ENCODE measurements around the gene DAD1. TPM values are rescaled to one million over a fixed set of nuclear protein-coding genes. Genes with fewer than 3 reads are reported as not detected.

The DAD1 gene
- total RNA-seq, 1 donor = 272 TPM

DNA sequence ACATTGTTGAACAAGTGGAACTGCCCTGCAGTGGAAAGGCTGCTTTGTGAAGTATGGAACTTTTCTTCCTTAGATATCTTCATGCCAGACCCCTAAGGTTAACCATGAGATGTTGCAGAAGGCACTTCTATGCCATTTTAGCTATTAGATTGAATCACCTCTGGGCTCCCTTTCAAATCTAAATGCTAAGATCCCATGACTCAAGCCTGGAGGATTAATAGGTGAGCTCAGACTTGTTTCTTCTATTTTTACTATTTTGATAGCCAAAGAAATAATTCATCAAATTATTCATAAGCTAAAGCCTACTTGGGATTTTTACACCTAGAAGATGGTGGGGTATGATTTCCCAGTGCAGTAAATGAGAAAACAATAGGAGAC is 64.3 kb downstream of the DAD1 start:
- Histone ChIP-seq H2AFZ (ENCODE audit: low read length) (no peak overlapping the region), H3K4me3 (ENCODE audit: insufficient read depth, low read length) (no peak overlapping the region), H3K4me2 (ENCODE audit: insufficient read depth, low read length) (no peak overlapping the region), H3K27ac (ENCODE audit: low read depth, low read length) (no peak overlapping the region), H3K4me1 (ENCODE audit: insufficient read depth, low read length) (peaks cover 7% of the 10 kb centered on the region), H3K79me2 (ENCODE audit: insufficient read depth, low read length) (no peaks in the 10 kb centered on the region), H3K9me3 (ENCODE audit: low read depth, low read length) (no peaks in the 10 kb centered on the region), H3K36me3 (ENCODE audit: insufficient read depth, low read length) (no peaks in the 10 kb centered on the region), H4K20me1 (ENCODE audit: insufficient read depth, low read length) (no peaks in the 10 kb centered on the region), H3K27me3 (ENCODE audit: insufficient read depth, low read length) (peaks cover 6% of the 10 kb centered on the region)
- DNase-seq (ENCODE audit: insufficient read length, low spot score, missing footprints) = no peak
- TF ChIP-seq, protein P1, sequence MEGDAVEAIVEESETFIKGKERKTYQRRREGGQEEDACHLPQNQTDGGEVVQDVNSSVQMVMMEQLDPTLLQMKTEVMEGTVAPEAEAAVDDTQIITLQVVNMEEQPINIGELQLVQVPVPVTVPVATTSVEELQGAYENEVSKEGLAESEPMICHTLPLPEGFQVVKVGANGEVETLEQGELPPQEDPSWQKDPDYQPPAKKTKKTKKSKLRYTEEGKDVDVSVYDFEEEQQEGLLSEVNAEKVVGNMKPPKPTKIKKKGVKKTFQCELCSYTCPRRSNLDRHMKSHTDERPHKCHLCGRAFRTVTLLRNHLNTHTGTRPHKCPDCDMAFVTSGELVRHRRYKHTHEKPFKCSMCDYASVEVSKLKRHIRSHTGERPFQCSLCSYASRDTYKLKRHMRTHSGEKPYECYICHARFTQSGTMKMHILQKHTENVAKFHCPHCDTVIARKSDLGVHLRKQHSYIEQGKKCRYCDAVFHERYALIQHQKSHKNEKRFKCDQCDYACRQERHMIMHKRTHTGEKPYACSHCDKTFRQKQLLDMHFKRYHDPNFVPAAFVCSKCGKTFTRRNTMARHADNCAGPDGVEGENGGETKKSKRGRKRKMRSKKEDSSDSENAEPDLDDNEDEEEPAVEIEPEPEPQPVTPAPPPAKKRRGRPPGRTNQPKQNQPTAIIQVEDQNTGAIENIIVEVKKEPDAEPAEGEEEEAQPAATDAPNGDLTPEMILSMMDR (IDR thresholded peaks at IDR 0.05; ENCODE audit: extremely low read depth, low read depth, low read length) = no peak

DNA sequence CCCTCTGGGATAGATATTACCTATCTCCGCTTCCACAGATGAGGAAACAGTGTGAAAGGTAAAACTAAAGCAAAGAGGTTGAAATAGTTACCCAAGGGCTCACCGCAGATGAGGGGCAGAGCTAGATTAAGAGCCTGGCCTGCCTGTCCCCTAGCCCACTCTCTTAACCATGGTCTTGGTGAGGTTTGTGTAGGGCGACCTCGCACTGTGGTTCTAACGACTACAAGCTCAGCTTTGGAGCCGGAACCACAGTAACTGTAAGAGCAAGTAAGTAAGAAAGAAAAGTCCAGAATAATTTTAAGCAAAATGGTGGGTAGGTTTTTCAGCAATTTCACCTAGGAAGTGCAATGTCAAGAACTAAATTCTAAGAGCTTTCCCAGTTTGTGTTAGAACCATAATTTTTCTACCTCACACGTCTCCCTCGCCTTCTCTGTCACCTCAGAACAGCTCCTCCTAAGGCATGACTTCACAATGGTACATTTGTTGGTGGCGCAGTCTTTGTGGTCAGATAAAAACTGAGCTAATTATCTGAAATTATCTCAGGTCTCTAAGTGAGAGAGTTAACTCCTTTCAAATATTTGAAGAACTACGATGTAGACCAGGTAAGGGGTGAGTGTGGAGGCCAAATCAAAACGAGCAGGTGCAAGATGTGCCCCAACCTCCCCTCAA is 64.8 kb downstream of the DAD1 start:
- Histone ChIP-seq H3K4me3 (ENCODE audit: insufficient read depth, low read length) (no peak overlapping the region), H3K4me2 (ENCODE audit: insufficient read depth, low read length) (no peak overlapping the region), H3K27ac (ENCODE audit: low read depth, low read length) (no peak overlapping the region), H3K79me2 (ENCODE audit: insufficient read depth, low read length) (no peaks in the 10 kb centered on the region), H3K27me3 (ENCODE audit: insufficient read depth, low read length) (peaks cover 6% of the 10 kb centered on the region), H4K20me1 (ENCODE audit: insufficient read depth, low read length) (no peaks in the 10 kb centered on the region), H3K36me3 (ENCODE audit: insufficient read depth, low read length) (no peaks in the 10 kb centered on the region), H3K9me3 (ENCODE audit: low read depth, low read length) (no peaks in the 10 kb centered on the region), H2AFZ (ENCODE audit: low read length) (no peak overlapping the region), H3K4me1 (ENCODE audit: insufficient read depth, low read length) (peaks cover 7% of the 10 kb centered on the region)
- TF ChIP-seq, protein P1 (IDR thresholded peaks at IDR 0.05; ENCODE audit: extremely low read depth, low read depth, low read length) = no peak
- DNase-seq (ENCODE audit: insufficient read length, low spot score, missing footprints) = no peak

DNA sequence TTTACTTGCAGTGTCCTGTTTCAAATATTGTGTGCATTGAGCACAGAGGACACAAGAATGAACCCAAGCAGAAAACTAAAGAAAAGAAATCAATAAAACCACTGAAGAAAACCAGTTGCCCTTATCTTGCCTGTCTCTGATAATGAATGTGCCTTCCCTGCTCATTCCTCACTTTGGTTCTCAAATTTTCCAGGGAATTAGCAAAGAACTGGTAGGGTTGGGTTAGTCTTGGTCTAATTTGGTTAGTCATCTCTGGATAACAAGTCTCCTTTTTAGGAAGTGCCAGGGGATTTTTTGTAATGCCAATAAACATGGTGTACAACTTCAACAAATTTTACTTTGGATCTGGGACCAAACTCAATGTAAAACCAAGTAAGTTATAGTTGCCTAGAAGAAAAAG is 65.7 kb downstream of the DAD1 start:
- Histone ChIP-seq H3K4me1 (ENCODE audit: insufficient read depth, low read length) (peaks cover 7% of the 10 kb centered on the region), H3K27me3 (ENCODE audit: insufficient read depth, low read length) (peaks cover 6% of the 10 kb centered on the region), H3K79me2 (ENCODE audit: insufficient read depth, low read length) (no peaks in the 10 kb centered on the region), H2AFZ (ENCODE audit: low read length) (no peak overlapping the region), H3K4me2 (ENCODE audit: insufficient read depth, low read length) (no peak overlapping the region), H4K20me1 (ENCODE audit: insufficient read depth, low read length) (no peaks in the 10 kb centered on the region), H3K9me3 (ENCODE audit: low read depth, low read length) (no peaks in the 10 kb centered on the region), H3K4me3 (ENCODE audit: insufficient read depth, low read length) (no peak overlapping the region), H3K36me3 (ENCODE audit: insufficient read depth, low read length) (no peaks in the 10 kb centered on the region), H3K27ac (ENCODE audit: low read depth, low read length) (no peak overlapping the region)
- TF ChIP-seq, protein P1 (IDR thresholded peaks at IDR 0.05; ENCODE audit: extremely low read depth, low read depth, low read length) = no peak
- DNase-seq (ENCODE audit: insufficient read length, low spot score, missing footprints) = no peak

DNA sequence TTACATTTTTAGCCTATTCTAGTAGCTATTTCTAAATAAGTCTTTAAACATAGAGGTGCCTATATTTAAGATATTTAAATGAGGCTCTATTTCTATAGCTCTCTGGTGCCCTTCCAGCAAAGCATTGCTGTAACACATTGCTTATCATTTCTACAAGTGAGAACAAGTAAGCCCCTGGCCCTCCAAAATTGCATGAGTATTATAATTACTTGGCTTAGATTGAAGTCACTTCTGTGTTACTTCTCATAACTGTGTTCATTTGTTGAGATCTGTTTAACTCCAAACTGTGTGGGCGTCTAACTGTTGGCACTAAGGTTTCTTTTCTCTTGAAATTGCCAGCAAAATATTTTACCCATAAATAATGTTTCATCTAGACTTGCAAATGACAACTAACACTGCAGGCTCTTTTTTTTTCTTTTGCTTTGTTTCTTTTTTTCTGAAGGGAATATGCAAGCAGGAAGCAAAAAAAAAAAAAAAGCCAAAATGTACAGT is 66.5 kb downstream of the DAD1 start:
- no peaks in the 10 kb centered on the region for H3K36me3 ChIP-seq (ENCODE audit: insufficient read depth, low read length)
- H3K27me3 ChIP-seq (ENCODE audit: insufficient read depth, low read length) = peaks cover 6% of the 10 kb centered on the region
- no peaks in the 10 kb centered on the region for H3K9me3 ChIP-seq (ENCODE audit: low read depth, low read length)
- no peaks in the 10 kb centered on the region for H3K79me2 ChIP-seq (ENCODE audit: insufficient read depth, low read length)
- TF ChIP-seq, protein P1 (IDR thresholded peaks at IDR 0.05; ENCODE audit: extremely low read depth, low read depth, low read length) = no peak
- H3K4me3 ChIP-seq (ENCODE audit: insufficient read depth, low read length) = no peak overlapping the region
- H3K4me2 ChIP-seq (ENCODE audit: insufficient read depth, low read length) = no peak overlapping the region
- H3K4me1 ChIP-seq (ENCODE audit: insufficient read depth, low read length) = peaks cover 7% of the 10 kb centered on the region
- no peaks in the 10 kb centered on the region for H4K20me1 ChIP-seq (ENCODE audit: insufficient read depth, low read length)
- no peak overlapping the region for H3K27ac ChIP-seq (ENCODE audit: low read depth, low read length)
- DNase-seq (ENCODE audit: insufficient read length, low spot score, missing footprints) = no peak
- no peak overlapping the region for H2AFZ ChIP-seq (ENCODE audit: low read length)
